ENCODE results near the gene ARMC8. TPM values are rescaled to one million over a fixed set of nuclear protein-coding genes. Genes with fewer than 3 reads are reported as not detected.

ARMC8 gene
- total and polyA plus RNA-seq, 2 of the 8 experiments (the other 6 are each of a cell fraction or from before 2014, with no cell fraction given) = 47.3 to 58.5 TPM

DNA sequence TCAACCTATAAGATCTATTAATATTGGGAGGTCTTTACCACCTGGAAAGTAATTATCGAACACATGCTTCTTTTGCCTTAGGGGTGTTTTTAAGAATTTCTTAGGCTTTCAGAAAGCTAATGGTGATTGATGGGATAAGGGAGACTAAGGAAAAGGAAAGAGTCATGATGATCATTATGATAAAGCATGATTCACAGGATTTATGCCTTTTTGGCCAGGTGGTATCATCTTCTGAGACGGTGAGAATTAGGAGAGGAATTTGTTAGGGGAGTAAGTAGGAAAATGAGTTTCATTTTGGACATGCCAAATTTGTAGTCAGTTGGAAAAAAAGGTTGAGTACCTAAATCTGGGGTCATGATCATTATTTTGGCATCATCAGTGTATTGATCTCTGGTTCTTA lies 8.9 kb downstream of the ARMC8 start:
- Histone ChIP-seq H3K27ac (ENCODE audit: low read depth, low read length) (no peak overlapping the region), H3K23ac (ENCODE audit: insufficient read length) (no peak overlapping the region), H3K9ac (replicated peaks in 1 of 4; ENCODE audit: extremely low read depth in 1 of 4, low read depth in 3 of 4, low read length in 3 of 4) (no peak overlapping the region), H3K36me3 (ENCODE audit: control insufficient read depth in 2 of 4, insufficient read depth in 4 of 4, low read length in 3 of 4) (peaks cover 0 to 7% (median 3%) of the 10 kb centered on the region in 4 experiments; a peak in 2 of 8 replicates), H3K23me2 (ENCODE audit: low read depth, low read length) (no peaks in the 10 kb centered on the region), H3K4ac (replicated peaks; ENCODE audit: insufficient read length, low read depth, low read length) (no peak overlapping the region), H4K8ac (ENCODE audit: extremely low read depth, insufficient read depth, low read length) (no peak overlapping the region), H3K18ac (ENCODE audit: extremely low read depth, low read length) (no peak overlapping the region), H4K91ac (replicated peaks; ENCODE audit: insufficient read length, low read length) (no peak overlapping the region), H2BK120ac (replicated peaks; ENCODE audit: low read depth, low read length) (no peak overlapping the region), H4K20me1 (replicated peaks in 1 of 2; ENCODE audit: control insufficient read depth in 1 of 2, insufficient read depth in 2 of 2, low read length in 2 of 2) (peaks cover 14% of the 10 kb centered on the region in 2 experiments), H3K56ac (replicated peaks; ENCODE audit: insufficient read length, low read depth, low read length) (no peak overlapping the region), H3K4me2 (ENCODE audit: insufficient read depth in 1 of 2, low read depth in 2 of 2, low read length in 2 of 2) (no peak overlapping the region), H3K4me1 (replicated peaks in 1 of 4; ENCODE audit: control insufficient read depth in 3 of 4, insufficient read depth in 4 of 4, low read length in 3 of 4) (no peaks in the 10 kb centered on the region), H2BK5ac (ENCODE audit: low read depth, low read length) (no peak overlapping the region), H2BK20ac (ENCODE audit: low read length) (no peak overlapping the region), H2BK12ac (ENCODE audit: low read depth, low read length) (no peak overlapping the region), H3K79me1 (ENCODE audit: low read depth, low read length) (0 out of 2 replicates have a peak, but pooled peaks cover 4% of the 10 kb centered on the region), H2AFZ (ENCODE audit: low read length) (no peak overlapping the region), H3K9me3 (ENCODE audit: insufficient read depth in 2 of 2, low read depth in 1 of 2, low read length in 1 of 2) (no peaks in the 10 kb centered on the region), H3K14ac (ENCODE audit: insufficient read length) (no peak overlapping the region), H3K79me2 (ENCODE audit: control insufficient read depth in 1 of 2, insufficient read depth in 2 of 2, low read length in 2 of 2) (peaks cover 0 to 90% of the 10 kb centered on the region in 2 experiments; a peak in 3 of 4 replicates), H4K5ac (ENCODE audit: insufficient read length, low read depth, low read length) (no peak overlapping the region), H3K27me3 (replicated peaks in 1 of 4; ENCODE audit: control insufficient read depth in 3 of 4, extremely low read depth in 1 of 4, insufficient read depth in 3 of 4, low read length in 3 of 4) (no peaks in the 10 kb centered on the region), H2BK15ac (ENCODE audit: low read length) (no peak overlapping the region), H2AK5ac (ENCODE audit: low read depth, low read length) (no peak overlapping the region), H3K4me3 (ENCODE audit: extremely low read depth in 1 of 4, insufficient read depth in 2 of 4, low read depth in 3 of 4, low read length in 4 of 4) (no peak overlapping the region)
- ChIA-PET POLR2A (ENCODE audit: partially characterized antibody) (interaction anchor here (2.2 kb wide), 1 partner anchor 9 kb away, joined by 26 read pairs; the partner anchor contains the start of gene ARMC8), CTCF (ENCODE audit: partially characterized antibody) (no interaction called here)
- FAIRE-seq = no peak
- no peak for DNase-seq (ENCODE audit: low read depth in 1 of 2, low spot score in 2 of 2)
- WGBS, 2 experiments (ENCODE audit: extremely low coverage in 1 of 2, insufficient coverage in 1 of 2, insufficient read length in 1 of 2, insufficient replicate concordance in 2 of 2, low coverage in 1 of 2, low lambda C conversion rate in 2 of 2, missing lambda C conversion rate in 1 of 2) = 95% methylated on average over 2 of the region's 2 CpGs; no CpG with 5 or more reads in 1 of the 2 experiments
- TF ChIP-seq, protein P1, sequence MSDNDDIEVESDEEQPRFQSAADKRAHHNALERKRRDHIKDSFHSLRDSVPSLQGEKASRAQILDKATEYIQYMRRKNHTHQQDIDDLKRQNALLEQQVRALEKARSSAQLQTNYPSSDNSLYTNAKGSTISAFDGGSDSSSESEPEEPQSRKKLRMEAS (IDR thresholded peaks at IDR 0.05) = no peak
- TF ChIP-seq YY1 (IDR thresholded peaks at IDR 0.05; ENCODE audit: low read depth, low read length) (no peak), RNF2 (IDR thresholded peaks at IDR 0.05; ENCODE audit: borderline replicate concordance, low read depth, low read length, missing control alignments, poor library complexity, severe bottlenecking) (no peak), BCL11A (IDR thresholded peaks at IDR 0.05; ENCODE audit: low read depth in 2 of 2, low read length in 2 of 2) (no peak), SP1 (IDR thresholded peaks at IDR 0.05; ENCODE audit: low read depth, low read length) (no peak), EGR1 (IDR thresholded peaks at IDR 0.05; ENCODE audit: borderline replicate concordance, low read depth, low read length) (no peak), SIN3A (conservative IDR thresholded peaks at IDR 0.05 in 1 of 2, IDR thresholded peaks at IDR 0.05 in 1 of 2; ENCODE audit: low read depth in 1 of 2, low read length in 2 of 2) (no peak), KDM4A (IDR thresholded peaks at IDR 0.05; ENCODE audit: low read depth, low read length, severe bottlenecking) (no peak), SRF (IDR thresholded peaks at IDR 0.05; ENCODE audit: low read depth, low read length) (no peak), ASH2L (IDR thresholded peaks at IDR 0.05; ENCODE audit: low read length) (no peak), HDAC2 (IDR thresholded peaks at IDR 0.05; ENCODE audit: borderline replicate concordance in 1 of 2, low read depth in 2 of 2, low read length in 2 of 2) (no peak), CEBPB (IDR thresholded peaks at IDR 0.05; ENCODE audit: low read depth, low read length) (no peak), NRF1 (IDR thresholded peaks at IDR 0.05; ENCODE audit: low read depth, low read length) (no peak), POU5F1 (IDR thresholded peaks at IDR 0.05; ENCODE audit: low read depth, low read length) (no peak)

All from H1 (cell line).